ENCODE results near the gene CHMP5. TPM values are rescaled to one million over a fixed set of nuclear protein-coding genes. Genes with fewer than 3 reads are reported as not detected.

CHMP5 gene
- polyA plus RNA-seq, 1 of the 3 experiments (the other 2 are of a cell fraction) = 88.3 TPM

- Histone ChIP-seq H3K27ac (ENCODE audit: low read depth in 2 of 2, low read length in 1 of 2) (no peak overlapping the region), H3K27me3 (ENCODE audit: insufficient read depth) (no peaks in the 10 kb centered on the region), H3K9me3 (no peaks in the 10 kb centered on the region), H3K9me2 (no peaks in the 10 kb centered on the region), H3K9ac (no peak overlapping the region), H3K4me3 (ENCODE audit: low read depth in 2 of 2, low read length in 1 of 2) (no peak overlapping the region), H3K79me2 (ENCODE audit: insufficient read depth) (peaks cover 3% of the 10 kb centered on the region; the same call in 1 of the 2 replicates), H3K4me2 (no peak overlapping the region), H2AFZ (ENCODE audit: low read depth) (no peak overlapping the region), H3F3A (replicated peaks; ENCODE audit: insufficient read depth) (no peaks in the 10 kb centered on the region), H3K36me3 (replicated peaks in 1 of 2; ENCODE audit: control insufficient read depth in 1 of 2, insufficient read depth in 2 of 2, low read length in 1 of 2) (peaks cover 57 to 75% of the 10 kb centered on the region in 2 experiments), H3K4me1 (ENCODE audit: control insufficient read depth in 1 of 2, insufficient read depth in 2 of 2, low read depth in 1 of 2, low read length in 1 of 2) (no peaks in the 10 kb centered on the region), H4K20me1 (ENCODE audit: insufficient read depth) (no peaks in the 10 kb centered on the region)
- DNase-seq = no peak
- ChIA-PET CTCF (no interaction called here), POLR2A (no interaction called here)
- WGBS (ENCODE audit: low lambda C conversion rate) = 72% methylated on average over 2 of the region's 2 CpGs
- TF ChIP-seq RFX5 (IDR thresholded peaks at IDR 0.05; ENCODE audit: low read length) (no peak), CHD2 (IDR thresholded peaks at IDR 0.05; ENCODE audit: low read length, partially characterized antibody) (no peak), SMC3 (IDR thresholded peaks at IDR 0.05; ENCODE audit: low read depth, low read length) (no peak), RAD21 (IDR thresholded peaks at IDR 0.05; ENCODE audit: low read length) (no peak), MAX (IDR thresholded peaks at IDR 0.05; ENCODE audit: low read depth) (no peak), CTCF (IDR thresholded peaks at IDR 0.05) (no peak), EZH2phosphoT487 (IDR thresholded peaks at IDR 0.05; ENCODE audit: borderline replicate concordance, low read depth) (no peak), POLR2AphosphoS5 (IDR thresholded peaks at IDR 0.05; ENCODE audit: low read depth, low read length) (no peak), FOXM1 (IDR thresholded peaks at IDR 0.05; ENCODE audit: low read depth) (no peak), NFIC (IDR thresholded peaks at IDR 0.05; ENCODE audit: borderline replicate concordance) (no peak), EP300 (IDR thresholded peaks at IDR 0.05; ENCODE audit: borderline replicate concordance in 1 of 2, low read depth in 1 of 2, low read length in 1 of 2) (no peak), FOSL2 (IDR thresholded peaks at IDR 0.05; ENCODE audit: borderline replicate concordance, low read depth) (no peak), NRF1 (IDR thresholded peaks at IDR 0.05; ENCODE audit: low read depth, low read length) (no peak), GABPA (IDR thresholded peaks at IDR 0.05; ENCODE audit: low read depth) (no peak)
Measured at GRCh38 chr9:33256236-33256635, 8.6 kb upstream of the CHMP5 start.

GRCh38 chr9:33257276-33257675, 7.6 kb upstream of the CHMP5 start:
- CTCF ChIA-PET = no interaction called here
- no peaks in the 10 kb centered on the region for H3K9me3 ChIP-seq

More at GRCh38 chr9:33257276-33257675, 7.6 kb upstream of the CHMP5 start:
- H3K4me3 ChIP-seq (ENCODE audit: low read depth in 2 of 2, low read length in 1 of 2) = no peak overlapping the region
- TF ChIP-seq GATA2 (CRISPR knock-in tag; IDR thresholded peaks at IDR 0.05) = no peak
- TF ChIP-seq NRF1 (IDR thresholded peaks at IDR 0.05; ENCODE audit: low read depth, low read length) = no peak
- no peak for TF ChIP-seq CTCF (IDR thresholded peaks at IDR 0.05)
- no peak for TF ChIP-seq TAF1 (IDR thresholded peaks at IDR 0.05; ENCODE audit: borderline replicate concordance, low read depth, low read length)
- TF ChIP-seq MXI1 (IDR thresholded peaks at IDR 0.05; ENCODE audit: low read depth, low read length) = no peak
- TF ChIP-seq FOXM1 (IDR thresholded peaks at IDR 0.05; ENCODE audit: low read depth) = no peak
- no peak for TF ChIP-seq USF1 (IDR thresholded peaks at IDR 0.05; ENCODE audit: borderline replicate concordance, low read depth)
- no peak for TF ChIP-seq FOSL2 (IDR thresholded peaks at IDR 0.05; ENCODE audit: borderline replicate concordance, low read depth)
- TF ChIP-seq RFX5 (IDR thresholded peaks at IDR 0.05; ENCODE audit: low read length) = no peak
- TF ChIP-seq NFIC (IDR thresholded peaks at IDR 0.05; ENCODE audit: borderline replicate concordance) = no peak
- TF ChIP-seq FOXJ3 (CRISPR knock-in tag; IDR thresholded peaks at IDR 0.05) = no peak
- no peak for TF ChIP-seq MEF2A (IDR thresholded peaks at IDR 0.05; ENCODE audit: borderline replicate concordance, low read depth)
- no peak for TF ChIP-seq RCOR1 (IDR thresholded peaks at IDR 0.05; ENCODE audit: low read length)
- no peak for TF ChIP-seq MAX (IDR thresholded peaks at IDR 0.05; ENCODE audit: low read depth)
- TF ChIP-seq EZH2phosphoT487 (IDR thresholded peaks at IDR 0.05; ENCODE audit: borderline replicate concordance, low read depth) = no peak
- TF ChIP-seq RXRA (IDR thresholded peaks at IDR 0.05; ENCODE audit: borderline replicate concordance, low read depth) = no peak
- TF ChIP-seq POLR2AphosphoS5 (IDR thresholded peaks at IDR 0.05; ENCODE audit: low read depth, low read length) = no peak
- H3K4me2 ChIP-seq = no peak overlapping the region
- DNase-seq = no peak
- H3K79me2 ChIP-seq (ENCODE audit: insufficient read depth) = peaks cover 12% of the 10 kb centered on the region
- no peaks in the 10 kb centered on the region for H3F3A ChIP-seq (replicated peaks; ENCODE audit: insufficient read depth)
- H3K9me2 ChIP-seq = no peaks in the 10 kb centered on the region
- H3K4me1 ChIP-seq (ENCODE audit: control insufficient read depth in 1 of 2, insufficient read depth in 2 of 2, low read depth in 1 of 2, low read length in 1 of 2) = no peaks in the 10 kb centered on the region
- no peaks in the 10 kb centered on the region for H4K20me1 ChIP-seq (ENCODE audit: insufficient read depth)
- H2AFZ ChIP-seq (ENCODE audit: low read depth) = no peak overlapping the region
- H3K9ac ChIP-seq = no peak overlapping the region
- no peak overlapping the region for H3K27ac ChIP-seq (ENCODE audit: low read depth in 2 of 2, low read length in 1 of 2)
- no peaks in the 10 kb centered on the region for H3K27me3 ChIP-seq (ENCODE audit: insufficient read depth)
- peaks cover 63 to 81% of the 10 kb centered on the region in 2 experiments for H3K36me3 ChIP-seq (replicated peaks in 1 of 2; ENCODE audit: control insufficient read depth in 1 of 2, insufficient read depth in 2 of 2, low read length in 1 of 2)
- POLR2A ChIA-PET = no interaction called here
- WGBS (ENCODE audit: low lambda C conversion rate) = 93% methylated on average over 4 of the region's 4 CpGs

All from SK-N-SH (cell line).